HCT116 (cell line): ENCODE data around the gene FAM200B. TPM values are rescaled to one million over a fixed set of nuclear protein-coding genes. Genes with fewer than 3 reads are reported as not detected.

Experiments used
- ATAC-seq: fragments of 200-7000 bp; cut with Tn5 transposase; 2 replicates; pipeline ENCODE4 v1.9.1; 2020; ENCODE audit warnings: mild to moderate bottlenecking, moderate library complexity
- BruUV-seq: library from RNA; stranded (reverse); fragments of 400-500 nt; replicated peaks from 2 replicates; lab custom pipeline; 2021; lab: Mats Ljungman, UMichigan
- CTCF ChIA-PET: fragments of 300-600 bp; sonication (Branson Sonifier 250); formaldehyde crosslinking; loops from one replicate; lab custom pipeline; 2021; ENCODE audit warnings: antibody characterized with exemption; lab: Charles Lee
- POLR2A ChIA-PET: fragments of 300-600, 350-600 bp; sonication (Branson Sonifier 250); formaldehyde crosslinking; loops from one replicate; lab custom pipeline; 2021; ENCODE audit warnings: antibody characterized with exemption; lab: Charles Lee
- RAD21 ChIA-PET, 2 experiments: fragments of 300-600 bp; sonication (Branson Sonifier 250); formaldehyde crosslinking; loops; one replicate each; lab custom pipeline; 2023; ENCODE audit warnings: low total read pairs in 2 of 2; ENCODE audit not compliant: uncharacterized antibody in 2 of 2, unreplicated experiment in 2 of 2, low non-redundant PET in 1 of 2; lab: Charles Lee
- DNase-seq: peaks from one replicate; pipeline ENCODE4 v3.0.0-alpha.2; 2010; ENCODE audit warnings: low read depth, low spot score
- H2AFZ ChIP-seq: fragments of 200-600 bp; shearing (Covaris generic), sonication (generic); 2 replicates; pipeline ENCODE4 v1.6.1; 2017; ENCODE audit warnings: low read depth, mixed run types, mixed read lengths, antibody characterized with exemption, low read length; ENCODE audit not compliant: poor library complexity, severe bottlenecking
- H3K27ac ChIP-seq: 2 replicates; pipeline ENCODE4 v1.5.1; 2012; ENCODE audit warnings: low read depth, low read length
- H3K27me3 ChIP-seq: fragments of 200-600 bp; sonication (generic); 2 replicates; pipeline ENCODE4 v1.6.1; 2016; ENCODE audit warnings: mixed run types, low read length, mixed read lengths; ENCODE audit not compliant: insufficient read depth
- H3K36me3 ChIP-seq, 2 experiments: fragments of 200-500 bp in 1 of 2; fragments of 200-600 bp in 1 of 2; sonication (Bioruptor generic) in 1 of 2; sonication (generic) in 1 of 2; 2 replicates each; pipeline versions ENCODE4 v1.5.1 to v1.6.1; 2014 to 2016; ENCODE audit warnings: low read length in 2 of 2, inconsistent platforms in 1 of 2, mixed read lengths in 1 of 2, mixed run types in 1 of 2; ENCODE audit not compliant: insufficient read depth in 2 of 2, control insufficient read depth in 1 of 2
- H3K4me1 ChIP-seq, 2 experiments: fragments of 200-600 bp in 1 of 2; sonication (generic) in 1 of 2; 2 replicates each; pipeline versions ENCODE4 v1.5.1 to v1.6.1; 2012 to 2017; ENCODE audit warnings: low read length in 2 of 2, inconsistent platforms in 1 of 2, mild to moderate bottlenecking in 1 of 2, mixed read lengths in 1 of 2, mixed run types in 1 of 2, moderate library complexity in 1 of 2; ENCODE audit not compliant: insufficient read depth in 2 of 2, control insufficient read depth in 1 of 2
- H3K4me2 ChIP-seq: fragments of 200-600 bp; sonication (generic); 2 replicates; pipeline ENCODE4 v1.6.1; 2017; ENCODE audit warnings: mixed run types, low read length, mixed read lengths
- H3K4me3 ChIP-seq, 2 experiments: fragments of 200-600 bp in 1 of 2; sonication (generic) in 1 of 2; replicated peaks in 1 of 2; 2 replicates each; pipeline ENCODE4 v1.5.1; 2011 to 2016; ENCODE audit warnings: low read length in 2 of 2, control low read depth in 1 of 2, low read depth in 1 of 2, mild to moderate bottlenecking in 1 of 2, mixed read lengths in 1 of 2, mixed run types in 1 of 2
- H3K79me2 ChIP-seq: fragments of 200-600 bp; sonication (generic); 2 replicates; pipeline ENCODE4 v1.6.1; 2017; ENCODE audit warnings: mild to moderate bottlenecking, mixed run types, low read length, moderate library complexity, mixed read lengths; ENCODE audit not compliant: insufficient read depth
- H3K9ac ChIP-seq: fragments of 200-600 bp; sonication (generic); 2 replicates; pipeline ENCODE4 v1.6.1; 2016; ENCODE audit warnings: low read length, mixed read lengths
- H3K9me2 ChIP-seq: fragments of 200-600 bp; sonication (generic), shearing (Covaris generic); 2 replicates; pipeline ENCODE4 v1.6.1; 2017; ENCODE audit warnings: mixed run types, mild to moderate bottlenecking, moderate library complexity; ENCODE audit not compliant: insufficient read depth
- H3K9me3 ChIP-seq, 2 experiments: fragments of 200-500 bp in 1 of 2; fragments of 200-600 bp in 1 of 2; sonication (Bioruptor generic) in 1 of 2; sonication (generic) in 1 of 2; 2 replicates each; pipeline ENCODE4 v1.6.1; 2014 to 2017; ENCODE audit warnings: low read length in 2 of 2, mixed read lengths in 2 of 2, inconsistent platforms in 1 of 2, low read depth in 1 of 2, mild to moderate bottlenecking in 1 of 2, mixed run types in 1 of 2, moderate library complexity in 1 of 2; ENCODE audit not compliant: control insufficient read depth in 1 of 2, insufficient read depth in 1 of 2
- H4K20me1 ChIP-seq: fragments of 200-600 bp; sonication (generic), shearing (Covaris generic); 2 replicates; pipeline ENCODE4 v1.6.1; 2017; ENCODE audit warnings: mixed run types, mild to moderate bottlenecking, moderate library complexity; ENCODE audit not compliant: insufficient read depth
- EZH2 ChIP-seq: fragments of 200-600 bp; sonication (generic); IDR thresholded peaks from 2 replicates; pipeline ENCODE4 v1.6.1; 2017; ENCODE audit warnings: antibody characterized with exemption, mixed run types
- FOSL1 ChIP-seq: IDR thresholded peaks from 2 replicates; pipeline ENCODE4 v1.6.1; 2012; ENCODE audit warnings: low read depth
- JUND ChIP-seq: IDR thresholded peaks from 2 replicates; pipeline ENCODE4 v1.6.1; 2012
- POLR2A ChIP-seq: IDR thresholded peaks from 2 replicates; pipeline ENCODE4 v1.7.0; 2011; ENCODE audit warnings: borderline replicate concordance; ENCODE audit not compliant: insufficient read depth, insufficient read length; ENCODE audit errors: extremely low read depth
- REST ChIP-seq: IDR thresholded peaks from 2 replicates; pipeline ENCODE4 v1.6.1; 2012; ENCODE audit warnings: low read depth
- SP1 ChIP-seq: IDR thresholded peaks from 2 replicates; pipeline ENCODE4 v1.6.1; 2012; ENCODE audit warnings: low read depth
- YY1 ChIP-seq: IDR thresholded peaks from 2 replicates; pipeline ENCODE4 v1.6.1; 2011; ENCODE audit warnings: low read length, low read depth, moderate library complexity, mild to moderate bottlenecking; ENCODE audit not compliant: insufficient replicate concordance; ENCODE audit errors: extremely low read depth
- intact Hi-C: fragments of 100-400 bp; cut with micrococcal nuclease; formaldehyde crosslinking; loops from 2 replicates; pipeline ENCODE4 v1.10.0; 2022
- total RNA-seq: library from RNA; stranded (reverse); gene quantifications from one replicate; pipeline ENCODE4 v1.2.1, GENCODE V29; 2021; ENCODE audit not compliant: unreplicated experiment

Gene FAM200B
- total RNA-seq, 1 experiment from 2014 or later, result 26.1 TPM

GRCh38 chr4:15658136-15658770 lies 23.4 kb upstream of the FAM200B start:
- Histone ChIP-seq H3K79me2 (peaks cover 14% of the 10 kb centered on the region), H3K4me2 (no peak overlapping the region), H3K9me2 (no peaks in the 10 kb centered on the region), H3K4me3 (no peak overlapping the region), H3K4me1 (peaks cover 4 to 18% of the 10 kb centered on the region in 2 experiments), H3K9me3 (no peaks in the 10 kb centered on the region), H2AFZ (no peak overlapping the region), H3K36me3 (no peaks in the 10 kb centered on the region), H4K20me1 (no peaks in the 10 kb centered on the region), H3K9ac (no peak overlapping the region), H3K27ac (no peak overlapping the region), H3K27me3 (no peaks in the 10 kb centered on the region)
- ChIA-PET CTCF (no interaction called here), POLR2A (no interaction called here), RAD21 (no interaction called here)
- BruUV-seq, result no TSS peak
- ATAC-seq (no peak), DNase-seq (no peak)
- intact Hi-C loops, result no loop called here
- TF ChIP-seq REST (no peak), EZH2 (no peak), POLR2A (no peak), YY1 (no peak), FOSL1 (no peak), JUND (no peak), SP1 (no peak)
